GM12873 (cell line): ENCODE measurements around the gene PSMD8.

Source experiments
- CTCF ChIP-seq: IDR thresholded peaks from 2 replicates; pipeline ENCODE4 v1.5.1; 2012; ENCODE audit warnings: low read depth, mild to moderate bottlenecking, moderate library complexity, low read length, control low read depth; ENCODE audit not compliant: insufficient read depth; ENCODE audit errors: missing control alignments

Gene PSMD8

GRCh38 chr19:38385057-38385803, 10.9 kb downstream of the PSMD8 start:
- TF ChIP-seq CTCF, result no peak

GRCh38 chr19:38385804-38386257, 11.5 kb downstream of the PSMD8 start:
- no peak for TF ChIP-seq CTCF

GRCh38 chr19:38386300-38386970, 12.1 kb downstream of the PSMD8 start:
- no peak for TF ChIP-seq CTCF

GRCh38 chr19:38386971-38387549, 12.7 kb downstream of the PSMD8 start:
- no peak for TF ChIP-seq CTCF

GRCh38 chr19:38387550-38388348, 13.4 kb downstream of the PSMD8 start, which contains the start of gene GGN:
Gene GGN (minus strand): TSS chr19:38388034. CDS start chr19:38387261, 773 bp downstream.
- no peak for TF ChIP-seq CTCF

- no peak for TF ChIP-seq CTCF
These were observed 14.2 kb downstream of the PSMD8 start, which contains the start of gene SPRED3 for GRCh38 chr19:38388349-38389100. Gene SPRED3 (plus strand): TSS chr19:38388697. CDS start chr19:38390303, 1,606 bp downstream.
